CD4-positive, alpha-beta T cell (primary cell): Measurements from ENCODE around the gene TDRD9. TPM values are rescaled to one million over a fixed set of nuclear protein-coding genes. Genes with fewer than 3 reads are reported as not detected.

ENCODE experiments used
- ATAC-seq: fragments of 200-7000 bp; cut with Tn5 transposase; one replicate; pipeline ENCODE4 v1.10.0; 2022; ENCODE audit warnings: mild to moderate bottlenecking; ENCODE audit not compliant: poor library complexity
- CTCF ChIA-PET: fragments of 350-600 bp; sonication (Branson Sonifier 250); formaldehyde crosslinking; loops from one replicate; lab custom pipeline; 2021; ENCODE audit warnings: antibody characterized with exemption, inconsistent platforms; lab: Charles Lee
- POLR2A ChIA-PET: fragments of 350-600 bp; sonication (Branson Sonifier 250); formaldehyde crosslinking; loops from one replicate; lab custom pipeline; 2021; ENCODE audit warnings: antibody characterized with exemption, inconsistent platforms; lab: Charles Lee
- DNase-seq, 14 experiments: peaks; one replicate each; pipeline ENCODE4 v3.0.0-alpha.2; 2013 to 2020; ENCODE audit warnings: mixed read lengths in 2 of 14
- H3K27ac ChIP-seq, 2 donors: one replicate each; pipeline versions ENCODE4 v1.5.1 to v1.7.0; 2013; ENCODE audit warnings: low read length in 2 of 2, low read depth in 1 of 2, mild to moderate bottlenecking in 1 of 2
- H3K27me3 ChIP-seq, 2 experiments: 1 replicate in 1 of 2; 2 replicates in 1 of 2; pipeline versions ENCODE4 v1.6.1 to v1.7.0; 2013; ENCODE audit warnings: low read length in 2 of 2, control low read depth in 1 of 2, mild to moderate bottlenecking in 1 of 2, moderate library complexity in 1 of 2; ENCODE audit not compliant: insufficient read depth in 2 of 2, control insufficient read depth in 1 of 2
- H3K36me3 ChIP-seq: one replicate; pipeline ENCODE4 v1.6.1; 2013; ENCODE audit warnings: low read length, control low read depth; ENCODE audit not compliant: insufficient read depth
- H3K4me1 ChIP-seq: one replicate; pipeline ENCODE4 v1.6.1; 2013; ENCODE audit warnings: low read length, control low read depth; ENCODE audit not compliant: insufficient read depth
- H3K4me3 ChIP-seq: one replicate; pipeline ENCODE4 v1.5.1; 2013; ENCODE audit warnings: mild to moderate bottlenecking, low read length, moderate library complexity
- H3K9me3 ChIP-seq, 2 experiments: 1 replicate in 1 of 2; 2 replicates in 1 of 2; pipeline versions ENCODE4 v1.6.1 to v1.7.0; 2013; ENCODE audit warnings: low read length in 2 of 2, mild to moderate bottlenecking in 2 of 2, control low read depth in 1 of 2, moderate library complexity in 1 of 2; ENCODE audit not compliant: control insufficient read depth in 1 of 2, insufficient read depth in 1 of 2
- H3K27ac Mint-ChIP-seq: one replicate; pipeline ENCODE4 v1.8.0; 2020; ENCODE audit warnings: mixed read lengths
- H3K27me3 Mint-ChIP-seq: one replicate; pipeline ENCODE4 v1.8.0; 2021; ENCODE audit warnings: mixed read lengths
- H3K36me3 Mint-ChIP-seq: one replicate; pipeline ENCODE4 v1.8.0; 2021; ENCODE audit warnings: low read depth, mixed read lengths
- H3K4me1 Mint-ChIP-seq: one replicate; pipeline ENCODE4 v1.8.0; 2021; ENCODE audit warnings: low read depth, mixed read lengths
- H3K4me3 Mint-ChIP-seq: one replicate; pipeline ENCODE4 v1.8.0; 2020; ENCODE audit warnings: mild to moderate bottlenecking, mixed read lengths
- H3K9me3 Mint-ChIP-seq: one replicate; pipeline ENCODE4 v1.8.0; 2020; ENCODE audit warnings: mixed read lengths
- intact Hi-C, 2 experiments: fragments of 100-400 bp; cut with DNase I in 1 of 2; cut with micrococcal nuclease in 1 of 2; formaldehyde crosslinking; loops; one replicate each; pipeline versions ENCODE4 v1.15.1 to v1.9.0; 2023 to 2025; cut with DNase I, micrococcal nuclease
- total RNA-seq, 174 experiments: library from RNA in 2 of 174; stranded (reverse) in 2 of 174; gene quantifications; one replicate each; pipeline ENCODE4 v1.2.3 and lab custom pipeline; 2021 to 2026
- TF ChIP-seq, protein P1 (sequence below): fragments of 200-600 bp; IDR thresholded peaks from one replicate; pipeline ENCODE4 v1.8.0; 2022; ENCODE audit warnings: antibody characterized with exemption, mild to moderate bottlenecking

The TDRD9 gene
- total RNA-seq, 2 experiments from 2014 or later = 0.17 to 0.27 TPM

DNA sequence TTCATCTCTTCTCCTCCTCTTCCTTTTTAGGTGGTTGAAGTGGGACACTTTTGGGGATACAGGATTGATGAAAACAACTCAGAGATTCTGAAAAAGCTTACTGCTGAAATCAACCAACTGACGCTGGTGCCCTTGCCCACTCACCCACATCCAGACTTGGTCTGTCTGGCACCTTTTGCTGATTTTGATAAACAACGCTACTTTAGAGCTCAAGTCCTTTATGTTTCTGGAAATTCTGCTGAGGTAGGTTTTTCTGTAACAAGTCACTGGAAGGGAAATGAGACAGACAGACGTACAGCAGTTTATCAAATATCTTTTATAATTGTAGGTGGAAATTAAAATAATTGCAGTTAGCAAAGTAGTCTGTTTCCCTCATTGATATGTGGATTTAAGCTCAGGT is 97.3 kb downstream of the TDRD9 start:
- no peak overlapping the region for H3K27ac Mint-ChIP-seq
- POLR2A ChIA-PET = no interaction called here

DNA sequence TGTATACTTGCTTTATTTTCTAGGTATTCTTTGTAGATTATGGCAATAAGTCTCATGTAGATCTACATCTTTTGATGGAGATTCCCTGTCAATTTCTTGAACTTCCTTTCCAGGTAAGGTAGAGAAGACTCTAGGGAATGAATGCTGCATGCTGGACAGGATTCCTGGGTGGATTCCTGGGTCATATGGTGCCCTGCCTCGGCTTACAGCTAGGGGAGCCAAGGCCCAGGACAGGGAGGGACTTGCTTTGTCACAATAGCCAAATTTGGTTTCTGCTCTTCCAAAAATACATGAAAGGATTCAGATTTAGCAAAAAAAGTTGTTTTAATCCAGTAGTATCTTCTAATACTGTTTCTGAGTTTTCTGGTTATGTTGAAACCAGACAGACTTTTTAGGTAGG is 97.8 kb downstream of the TDRD9 start:
- Histone ChIP-seq H3K4me1 (no peaks in the 10 kb centered on the region), H3K27me3 (peaks cover 0 to 9% of the 10 kb centered on the region in 2 experiments), H3K4me3 (no peak overlapping the region), H3K36me3 (no peaks in the 10 kb centered on the region), H3K9me3 (no peaks in the 10 kb centered on the region), H3K27ac (no peak overlapping the region)
- ChIA-PET CTCF (no interaction called here), POLR2A (no interaction called here)
- H3K27me3 Mint-ChIP-seq = peaks cover 18% of the 10 kb centered on the region
- TF ChIP-seq, protein P1, sequence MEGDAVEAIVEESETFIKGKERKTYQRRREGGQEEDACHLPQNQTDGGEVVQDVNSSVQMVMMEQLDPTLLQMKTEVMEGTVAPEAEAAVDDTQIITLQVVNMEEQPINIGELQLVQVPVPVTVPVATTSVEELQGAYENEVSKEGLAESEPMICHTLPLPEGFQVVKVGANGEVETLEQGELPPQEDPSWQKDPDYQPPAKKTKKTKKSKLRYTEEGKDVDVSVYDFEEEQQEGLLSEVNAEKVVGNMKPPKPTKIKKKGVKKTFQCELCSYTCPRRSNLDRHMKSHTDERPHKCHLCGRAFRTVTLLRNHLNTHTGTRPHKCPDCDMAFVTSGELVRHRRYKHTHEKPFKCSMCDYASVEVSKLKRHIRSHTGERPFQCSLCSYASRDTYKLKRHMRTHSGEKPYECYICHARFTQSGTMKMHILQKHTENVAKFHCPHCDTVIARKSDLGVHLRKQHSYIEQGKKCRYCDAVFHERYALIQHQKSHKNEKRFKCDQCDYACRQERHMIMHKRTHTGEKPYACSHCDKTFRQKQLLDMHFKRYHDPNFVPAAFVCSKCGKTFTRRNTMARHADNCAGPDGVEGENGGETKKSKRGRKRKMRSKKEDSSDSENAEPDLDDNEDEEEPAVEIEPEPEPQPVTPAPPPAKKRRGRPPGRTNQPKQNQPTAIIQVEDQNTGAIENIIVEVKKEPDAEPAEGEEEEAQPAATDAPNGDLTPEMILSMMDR = no peak
- H3K36me3 Mint-ChIP-seq = no peaks in the 10 kb centered on the region
- no peaks in the 10 kb centered on the region for H3K4me1 Mint-ChIP-seq
- intact Hi-C loops = no loop called here
- DNase-seq (no peak), ATAC-seq (no peak)
- no peak overlapping the region for H3K4me3 Mint-ChIP-seq
- H3K9me3 Mint-ChIP-seq = no peaks in the 10 kb centered on the region
- no peak overlapping the region for H3K27ac Mint-ChIP-seq

More for the DNA sequence above, 97.3 kb downstream of the TDRD9 start:
- H3K9me3 Mint-ChIP-seq = no peaks in the 10 kb centered on the region
- no peaks in the 10 kb centered on the region for H3K9me3 ChIP-seq
- no peak for DNase-seq
- H3K36me3 Mint-ChIP-seq = no peaks in the 10 kb centered on the region
- intact Hi-C loops = no loop called here
- H3K27ac ChIP-seq = no peak overlapping the region
- no peak for ATAC-seq
- peaks cover 0 to 9% of the 10 kb centered on the region in 2 experiments for H3K27me3 ChIP-seq
- H3K4me3 Mint-ChIP-seq = no peak overlapping the region
- CTCF ChIA-PET = no interaction called here
- H3K4me1 Mint-ChIP-seq = no peaks in the 10 kb centered on the region
- peaks cover 18% of the 10 kb centered on the region for H3K27me3 Mint-ChIP-seq
- no peaks in the 10 kb centered on the region for H3K36me3 ChIP-seq
- no peaks in the 10 kb centered on the region for H3K4me1 ChIP-seq
- TF ChIP-seq, protein P1 = no peak
- H3K4me3 ChIP-seq = no peak overlapping the region

DNA sequence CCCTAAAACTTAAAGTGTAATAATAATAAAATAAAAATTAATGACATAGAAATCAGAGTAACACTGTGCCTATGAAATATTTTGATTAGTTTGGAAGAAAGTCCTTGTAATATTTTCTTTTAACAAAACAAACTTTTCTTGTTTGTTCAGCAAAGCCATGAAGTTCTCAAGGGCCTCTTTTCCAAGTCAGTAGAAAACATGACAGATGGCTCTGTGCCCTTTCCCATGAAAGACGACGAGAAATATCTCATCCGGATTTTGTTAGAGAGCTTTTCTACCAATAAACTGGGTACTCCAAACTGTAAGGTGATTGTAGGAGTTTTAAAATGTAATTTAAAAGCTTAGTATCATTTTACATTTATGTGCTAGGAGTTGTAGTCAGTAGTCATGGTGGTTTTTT is 102.7 kb downstream of the TDRD9 start:
- H3K27me3 ChIP-seq = peaks cover 2 to 6% of the 10 kb centered on the region in 2 experiments
- ChIA-PET CTCF (no interaction called here), POLR2A (no interaction called here)
- no peak overlapping the region for H3K27ac Mint-ChIP-seq
- intact Hi-C loops = no loop called here
- no peaks in the 10 kb centered on the region for H3K36me3 ChIP-seq
- no peaks in the 10 kb centered on the region for H3K4me1 Mint-ChIP-seq
- DNase-seq (no peak), ATAC-seq (no peak)
- H3K27me3 Mint-ChIP-seq = peaks cover 35% of the 10 kb centered on the region
- no peak overlapping the region for H3K4me3 ChIP-seq
- H3K27ac ChIP-seq = no peak overlapping the region
- TF ChIP-seq, protein P1 = no peak
- H3K4me1 ChIP-seq = no peaks in the 10 kb centered on the region
- no peaks in the 10 kb centered on the region for H3K9me3 Mint-ChIP-seq
- H3K36me3 Mint-ChIP-seq = no peaks in the 10 kb centered on the region
- H3K4me3 Mint-ChIP-seq = no peak overlapping the region
- H3K9me3 ChIP-seq = no peaks in the 10 kb centered on the region
